Loucy (cell line): Measurements from ENCODE around the gene FRMD4A.

Experiments used
- H2AFZ ChIP-seq: fragments of 200-600 bp; sonication (generic); 2 replicates; pipeline ENCODE4 v1.6.0; 2016; ENCODE audit warnings: antibody characterized with exemption, mild to moderate bottlenecking, low read length, moderate library complexity
- H3F3A ChIP-seq: fragments of 200-600 bp; 2 replicates; pipeline ENCODE4 v1.6.0; 2016; ENCODE audit warnings: antibody characterized with exemption, low read depth, mild to moderate bottlenecking
- H3K27me3 ChIP-seq: fragments of 200-600 bp; sonication (generic); 2 replicates; pipeline ENCODE4 v1.6.1; 2014; ENCODE audit warnings: low read length, mild to moderate bottlenecking; ENCODE audit not compliant: insufficient read depth, poor library complexity, severe bottlenecking
- H3K36me3 ChIP-seq: fragments of 200-600 bp; sonication (generic); 2 replicates; pipeline ENCODE4 v1.6.1; 2016; ENCODE audit warnings: low read length; ENCODE audit not compliant: insufficient read depth
- H3K4me1 ChIP-seq: fragments of 200-600 bp; sonication (generic); 2 replicates; pipeline ENCODE4 v1.5.1; 2014; ENCODE audit warnings: low read length, mild to moderate bottlenecking; ENCODE audit not compliant: insufficient read depth, poor library complexity, severe bottlenecking
- H3K4me2 ChIP-seq: fragments of 200-600 bp; sonication (generic); 2 replicates; pipeline ENCODE4 v1.6.0; 2014; ENCODE audit warnings: antibody characterized with exemption, low read length, low read depth, mild to moderate bottlenecking; ENCODE audit not compliant: poor library complexity, severe bottlenecking
- H3K4me3 ChIP-seq: fragments of 200-600 bp; sonication (generic); 2 replicates; pipeline ENCODE4 v1.5.1; 2014; ENCODE audit warnings: low read length, mild to moderate bottlenecking, mixed read lengths; ENCODE audit not compliant: poor library complexity, severe bottlenecking
- H3K79me2 ChIP-seq: fragments of 200-600 bp; sonication (generic); 2 replicates; pipeline ENCODE4 v1.6.1; 2014; ENCODE audit warnings: low read length; ENCODE audit not compliant: insufficient read depth
- H3K9ac ChIP-seq: fragments of 200-600 bp; sonication (generic); 2 replicates; pipeline ENCODE4 v1.6.0; 2014; ENCODE audit warnings: mild to moderate bottlenecking, low read depth, low read length, moderate library complexity; ENCODE audit not compliant: poor library complexity, severe bottlenecking
- H3K9me2 ChIP-seq: fragments of 200-600 bp; sonication (generic); replicated peaks from 2 replicates; pipeline ENCODE4 v1.6.1; 2016; ENCODE audit warnings: low read depth, low read length, mixed read lengths
- H3K9me3 ChIP-seq: fragments of 200-600 bp; sonication (generic); 2 replicates; pipeline ENCODE4 v1.6.1; 2014; ENCODE audit warnings: mild to moderate bottlenecking, antibody characterized with exemption, low read length, low read depth; ENCODE audit not compliant: insufficient read depth
- H4K20me1 ChIP-seq: fragments of 200-600 bp; sonication (generic); 2 replicates; pipeline ENCODE4 v1.6.0; 2014; ENCODE audit warnings: antibody characterized with exemption, low read length, mild to moderate bottlenecking; ENCODE audit not compliant: insufficient read depth, poor library complexity, severe bottlenecking
- EZH2phosphoT487 ChIP-seq: fragments of 200-600 bp; IDR thresholded peaks from 2 replicates; pipeline ENCODE4 v1.6.1; 2018; ENCODE audit warnings: antibody characterized with exemption, mild to moderate bottlenecking, moderate library complexity, borderline replicate concordance
- TF ChIP-seq, protein P1 (sequence below): fragments of 200-600 bp; sonication (generic); conservative IDR thresholded peaks from 2 replicates; pipeline ENCODE4 v1.5.1; 2014; ENCODE audit warnings: mild to moderate bottlenecking, antibody characterized with exemption, low read length

The FRMD4A gene

GRCh38 chr10:13960603-13961002, 370.1 kb downstream of the FRMD4A start:
- no peak overlapping the region for H2AFZ ChIP-seq
- H3K27me3 ChIP-seq = no peaks in the 10 kb centered on the region
- no peaks in the 10 kb centered on the region for H3K79me2 ChIP-seq
- no peaks in the 10 kb centered on the region for H4K20me1 ChIP-seq
- no peaks in the 10 kb centered on the region for H3K36me3 ChIP-seq
- no peaks in the 10 kb centered on the region for H3K9me2 ChIP-seq
- no peak overlapping the region for H3K4me3 ChIP-seq
- no peak overlapping the region for H3K9ac ChIP-seq
- H3K9me3 ChIP-seq = no peaks in the 10 kb centered on the region
- no peak for TF ChIP-seq EZH2phosphoT487
- TF ChIP-seq, protein P1, sequence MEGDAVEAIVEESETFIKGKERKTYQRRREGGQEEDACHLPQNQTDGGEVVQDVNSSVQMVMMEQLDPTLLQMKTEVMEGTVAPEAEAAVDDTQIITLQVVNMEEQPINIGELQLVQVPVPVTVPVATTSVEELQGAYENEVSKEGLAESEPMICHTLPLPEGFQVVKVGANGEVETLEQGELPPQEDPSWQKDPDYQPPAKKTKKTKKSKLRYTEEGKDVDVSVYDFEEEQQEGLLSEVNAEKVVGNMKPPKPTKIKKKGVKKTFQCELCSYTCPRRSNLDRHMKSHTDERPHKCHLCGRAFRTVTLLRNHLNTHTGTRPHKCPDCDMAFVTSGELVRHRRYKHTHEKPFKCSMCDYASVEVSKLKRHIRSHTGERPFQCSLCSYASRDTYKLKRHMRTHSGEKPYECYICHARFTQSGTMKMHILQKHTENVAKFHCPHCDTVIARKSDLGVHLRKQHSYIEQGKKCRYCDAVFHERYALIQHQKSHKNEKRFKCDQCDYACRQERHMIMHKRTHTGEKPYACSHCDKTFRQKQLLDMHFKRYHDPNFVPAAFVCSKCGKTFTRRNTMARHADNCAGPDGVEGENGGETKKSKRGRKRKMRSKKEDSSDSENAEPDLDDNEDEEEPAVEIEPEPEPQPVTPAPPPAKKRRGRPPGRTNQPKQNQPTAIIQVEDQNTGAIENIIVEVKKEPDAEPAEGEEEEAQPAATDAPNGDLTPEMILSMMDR = no peak
- H3K4me2 ChIP-seq = no peak overlapping the region
- H3F3A ChIP-seq = no peaks in the 10 kb centered on the region
- no peaks in the 10 kb centered on the region for H3K4me1 ChIP-seq

GRCh38 chr10:13959443-13960359, 371.0 kb downstream of the FRMD4A start:
- H3K9me3 ChIP-seq = no peaks in the 10 kb centered on the region
- no peak overlapping the region for H3K9ac ChIP-seq
- no peaks in the 10 kb centered on the region for H3K36me3 ChIP-seq
- no peak for TF ChIP-seq EZH2phosphoT487
- TF ChIP-seq, protein P1 = no peak
- no peaks in the 10 kb centered on the region for H3K4me1 ChIP-seq
- no peaks in the 10 kb centered on the region for H4K20me1 ChIP-seq
- no peaks in the 10 kb centered on the region for H3K27me3 ChIP-seq
- no peaks in the 10 kb centered on the region for H3K9me2 ChIP-seq
- no peaks in the 10 kb centered on the region for H3K79me2 ChIP-seq
- H2AFZ ChIP-seq = no peak overlapping the region
- H3F3A ChIP-seq = no peaks in the 10 kb centered on the region
- no peak overlapping the region for H3K4me3 ChIP-seq
- H3K4me2 ChIP-seq = no peak overlapping the region

DNA sequence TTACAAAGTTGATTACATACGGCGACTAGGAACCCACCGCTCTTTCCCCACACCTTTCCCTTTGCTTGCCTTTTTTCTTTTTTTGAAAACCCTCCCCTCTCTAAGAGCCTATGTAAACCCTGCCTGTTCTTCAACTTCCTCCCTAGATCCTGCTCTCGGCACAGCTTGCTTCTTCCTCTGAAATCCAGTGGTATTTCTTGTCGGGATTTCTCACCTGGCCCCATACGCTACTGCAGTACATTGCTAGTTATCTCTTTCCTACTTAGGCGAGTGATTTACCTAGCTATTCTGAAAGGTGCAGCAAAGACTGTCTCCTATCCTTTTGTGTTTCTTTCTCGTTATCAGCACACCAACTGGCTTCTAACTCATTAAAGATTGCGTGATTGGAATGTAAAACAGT, 372.9 kb downstream of the FRMD4A start:
- H3F3A ChIP-seq = no peaks in the 10 kb centered on the region
- H3K27me3 ChIP-seq = no peaks in the 10 kb centered on the region
- no peaks in the 10 kb centered on the region for H3K36me3 ChIP-seq
- no peak overlapping the region for H3K9ac ChIP-seq
- H3K9me3 ChIP-seq = no peaks in the 10 kb centered on the region
- no peak overlapping the region for H3K4me2 ChIP-seq
- TF ChIP-seq EZH2phosphoT487 = no peak
- TF ChIP-seq, protein P1 = no peak
- H3K4me1 ChIP-seq = no peaks in the 10 kb centered on the region
- no peaks in the 10 kb centered on the region for H4K20me1 ChIP-seq
- H3K79me2 ChIP-seq = no peaks in the 10 kb centered on the region
- H3K4me3 ChIP-seq = no peak overlapping the region
- H3K9me2 ChIP-seq = no peaks in the 10 kb centered on the region
- no peak overlapping the region for H2AFZ ChIP-seq
